GM12892 (cell line): Measurements from ENCODE around the gene CNOT6.

Experiments used
- DNase-seq: peaks from one replicate; pipeline ENCODE4 v3.0.0; 2011; ENCODE audit not compliant: insufficient read length
- FAIRE-seq: peaks from 2 replicates; lab custom pipeline; 2011; peaks lifted over from hg19 to GRCh38; lab: Jason Lieb, UNC
- POLR2A ChIP-seq: IDR thresholded peaks from 2 replicates; pipeline ENCODE4 v1.6.1; 2011; ENCODE audit warnings: low read depth, low read length, control low read depth
- POLR2AphosphoS5 ChIP-seq: IDR thresholded peaks from 2 replicates; pipeline ENCODE4 v1.6.1; 2011; ENCODE audit warnings: low read depth, low read length, control low read depth
- TAF1 ChIP-seq: IDR thresholded peaks from 2 replicates; pipeline ENCODE4 v1.6.1; 2011; ENCODE audit warnings: low read depth, mild to moderate bottlenecking, control low read depth, low read length, borderline replicate concordance

The CNOT6 gene

GRCh38 chr5:180558232-180558631 lies 64.1 kb downstream of the CNOT6 start:
- FAIRE-seq (no peak), DNase-seq (no peak)
- no peak for TF ChIP-seq POLR2A
- no peak for TF ChIP-seq POLR2AphosphoS5
- TF ChIP-seq TAF1 = no peak

- no peak for TF ChIP-seq TAF1
- TF ChIP-seq POLR2A = no peak
- TF ChIP-seq POLR2AphosphoS5 = no peak
- no peak for DNase-seq
- no peak for FAIRE-seq
Observed at GRCh38 chr5:180563994-180564393, 69.8 kb downstream of the CNOT6 start.

- FAIRE-seq = no peak
- no peak for DNase-seq
- TF ChIP-seq POLR2A (no peak), TAF1 (no peak)
Observed at GRCh38 chr5:180568914-180569313, 74.7 kb downstream of the CNOT6 start.

- DNase-seq (no peak), FAIRE-seq (no peak)
Observed at GRCh38 chr5:180575571-180575970, 81.4 kb downstream of the CNOT6 start.

GRCh38 chr5:180580681-180581080 lies 86.5 kb downstream of the CNOT6 start:
- no peak for DNase-seq
- no peak for TF ChIP-seq POLR2A
- TF ChIP-seq POLR2AphosphoS5 = no peak
- no peak for TF ChIP-seq TAF1
- FAIRE-seq = no peak

More at GRCh38 chr5:180575571-180575970, 81.4 kb downstream of the CNOT6 start:
- TF ChIP-seq POLR2AphosphoS5 (no peak), TAF1 (no peak)

- TF ChIP-seq TAF1 (no peak), POLR2AphosphoS5 (no peak), POLR2A (no peak)
- no peak for DNase-seq
- FAIRE-seq = no peak
Observed at GRCh38 chr5:180583738-180584137, 89.6 kb downstream of the CNOT6 start.

- FAIRE-seq (no peak), DNase-seq (no peak)
- TF ChIP-seq POLR2A (no peak), TAF1 (no peak), POLR2AphosphoS5 (no peak)
Observed at GRCh38 chr5:180586204-180586603, 92.0 kb downstream of the CNOT6 start.

GRCh38 chr5:180586870-180587269 lies 92.7 kb downstream of the CNOT6 start:
- TF ChIP-seq POLR2AphosphoS5 (no peak), TAF1 (no peak), POLR2A (no peak)
- DNase-seq (no peak), FAIRE-seq (no peak)

- TF ChIP-seq POLR2A (no peak), POLR2AphosphoS5 (no peak), TAF1 (no peak)
- DNase-seq (no peak), FAIRE-seq (no peak)
Observed at GRCh38 chr5:180589771-180590542, 95.8 kb downstream of the CNOT6 start.

- no peak for TF ChIP-seq POLR2AphosphoS5
- no peak for TF ChIP-seq POLR2A
- TF ChIP-seq TAF1 = no peak
- DNase-seq (no peak), FAIRE-seq (no peak)
Observed at GRCh38 chr5:180590543-180591310, 96.5 kb downstream of the CNOT6 start.

- DNase-seq = no peak
- TF ChIP-seq POLR2A = no peak
- no peak for TF ChIP-seq POLR2AphosphoS5
- no peak for TF ChIP-seq TAF1
- FAIRE-seq = no peak
Observed at GRCh38 chr5:180591311-180591887, 97.2 kb downstream of the CNOT6 start, which contains the start of gene SCGB3A1. Gene SCGB3A1, minus strand, starts transcription at chr5:180591499. Its CDS starts 37 bp downstream, at chr5:180591462.

- no peak for DNase-seq
- no peak for FAIRE-seq
- TF ChIP-seq TAF1 (no peak), POLR2AphosphoS5 (no peak), POLR2A (no peak)
Observed at GRCh38 chr5:180592176-180592575, 98.0 kb downstream of the CNOT6 start.
